ENCODE measurements around the gene PNKD. TPM values are rescaled to one million over a fixed set of nuclear protein-coding genes. Genes with fewer than 3 reads are reported as not detected.

PNKD gene
- total and polyA plus RNA-seq, 4 donors: 26.9 to 108 (median 65.7) TPM

GRCh38 chr2:218392891-218393462 lies 122.7 kb downstream of the PNKD start:
- 82% methylated on average over 12 to 16 of the region's 16 CpGs for WGBS, 2 donors
- no peak overlapping the region for H3K4me3 ChIP-seq (ENCODE audit: low read length in 2 of 2)
- H3K27me3 ChIP-seq (ENCODE audit: control insufficient read depth in 1 of 2, insufficient read depth in 2 of 2, low read length in 1 of 2): no peaks in the 10 kb centered on the region
- no peaks in the 10 kb centered on the region for H3K4me1 ChIP-seq (ENCODE audit: control insufficient read depth in 1 of 2, insufficient read depth in 2 of 2, low read length in 2 of 2)
- H3K36me3 ChIP-seq (ENCODE audit: control insufficient read depth in 1 of 2, insufficient read depth in 2 of 2, low read length in 1 of 2): no peaks in the 10 kb centered on the region
- no peak overlapping the region for H3K27ac ChIP-seq (ENCODE audit: low read depth in 1 of 2, low read length in 2 of 2)
- no peak for DNase-seq
- ATAC-seq (ENCODE audit: low FRiP score): no peak
- H3K9me3 ChIP-seq (ENCODE audit: control insufficient read depth, low read length): no peaks in the 10 kb centered on the region
- intact Hi-C loops (cut with DNase I): loop anchor here in 1 of 2 donors (10.0 kb wide), 1 partner anchor 208 kb away; no protein-coding TSS in a partner anchor

- H3K4me1 ChIP-seq (ENCODE audit: control insufficient read depth in 1 of 2, insufficient read depth in 2 of 2, low read length in 2 of 2): no peaks in the 10 kb centered on the region
- DNase-seq (peak in 1 of 2 donors; percentile 63), ATAC-seq (ENCODE audit: low FRiP score) (no peak)
- H3K36me3 ChIP-seq (ENCODE audit: control insufficient read depth in 1 of 2, insufficient read depth in 2 of 2, low read length in 1 of 2): no peaks in the 10 kb centered on the region
- H3K4me3 ChIP-seq (ENCODE audit: low read length in 2 of 2): no peak overlapping the region
- no peaks in the 10 kb centered on the region for H3K9me3 ChIP-seq (ENCODE audit: control insufficient read depth, low read length)
- 82 to 85% methylated on average over 8 of the region's 8 CpGs for WGBS, 2 donors
- no peaks in the 10 kb centered on the region for H3K27me3 ChIP-seq (ENCODE audit: control insufficient read depth in 1 of 2, insufficient read depth in 2 of 2, low read length in 1 of 2)
- no peak overlapping the region for H3K27ac ChIP-seq (ENCODE audit: low read depth in 1 of 2, low read length in 2 of 2)
- intact Hi-C loops (cut with DNase I): loop anchor here in 1 of 2 donors (2.0 to 10.0 kb wide), 2 partner anchors 23 to 209 kb away; no protein-coding TSS in a partner anchor
These were observed 123.5 kb downstream of the PNKD start for GRCh38 chr2:218393750-218394290.

GRCh38 chr2:218394298-218395089 lies 124.2 kb downstream of the PNKD start:
- no peaks in the 10 kb centered on the region for H3K4me1 ChIP-seq (ENCODE audit: control insufficient read depth in 1 of 2, insufficient read depth in 2 of 2, low read length in 2 of 2)
- ATAC-seq (ENCODE audit: low FRiP score) (no peak), DNase-seq (peak in 1 of 2 donors; percentile 61)
- no peaks in the 10 kb centered on the region for H3K27me3 ChIP-seq (ENCODE audit: control insufficient read depth in 1 of 2, insufficient read depth in 2 of 2, low read length in 1 of 2)
- intact Hi-C loops (cut with DNase I): loop anchor here (2.0 to 10.0 kb wide), 3 partner anchors 24 to 210 kb away; no protein-coding TSS in a partner anchor
- 88 to 90% methylated on average over 12 to 13 of the region's 13 CpGs for WGBS, 2 donors
- H3K4me3 ChIP-seq (ENCODE audit: low read length in 2 of 2): no peak overlapping the region
- no peaks in the 10 kb centered on the region for H3K36me3 ChIP-seq (ENCODE audit: control insufficient read depth in 1 of 2, insufficient read depth in 2 of 2, low read length in 1 of 2)
- H3K27ac ChIP-seq (ENCODE audit: low read depth in 1 of 2, low read length in 2 of 2): no peak overlapping the region
- H3K9me3 ChIP-seq (ENCODE audit: control insufficient read depth, low read length): no peaks in the 10 kb centered on the region

- no peak overlapping the region for H3K27ac ChIP-seq (ENCODE audit: low read depth in 1 of 2, low read length in 2 of 2)
- no peaks in the 10 kb centered on the region for H3K27me3 ChIP-seq (ENCODE audit: control insufficient read depth in 1 of 2, insufficient read depth in 2 of 2, low read length in 1 of 2)
- WGBS, 2 donors: 82 to 96% methylated on average over 6 of the region's 6 CpGs
- intact Hi-C loops (cut with DNase I): loop anchor here (2.0 to 10.0 kb wide), 3 partner anchors 24 to 210 kb away; no protein-coding TSS in a partner anchor
- no peaks in the 10 kb centered on the region for H3K9me3 ChIP-seq (ENCODE audit: control insufficient read depth, low read length)
- H3K4me3 ChIP-seq (ENCODE audit: low read length in 2 of 2): no peak overlapping the region
- DNase-seq: no peak
- no peak for ATAC-seq (ENCODE audit: low FRiP score)
- H3K36me3 ChIP-seq (ENCODE audit: control insufficient read depth in 1 of 2, insufficient read depth in 2 of 2, low read length in 1 of 2): no peaks in the 10 kb centered on the region
- no peaks in the 10 kb centered on the region for H3K4me1 ChIP-seq (ENCODE audit: control insufficient read depth in 1 of 2, insufficient read depth in 2 of 2, low read length in 2 of 2)
These were observed 124.7 kb downstream of the PNKD start for GRCh38 chr2:218395090-218395444.

- intact Hi-C loops (cut with DNase I): loop anchor here (2.0 to 10.0 kb wide), 3 partner anchors 25 to 211 kb away; no protein-coding TSS in a partner anchor
- Histone ChIP-seq H3K4me1 (ENCODE audit: control insufficient read depth in 1 of 2, insufficient read depth in 2 of 2, low read length in 2 of 2) (no peaks in the 10 kb centered on the region), H3K27ac (ENCODE audit: low read depth in 1 of 2, low read length in 2 of 2) (peak overlapping the region in 1 of 2 donors; percentile 78), H3K36me3 (ENCODE audit: control insufficient read depth in 1 of 2, insufficient read depth in 2 of 2, low read length in 1 of 2) (no peaks in the 10 kb centered on the region), H3K27me3 (ENCODE audit: control insufficient read depth in 1 of 2, insufficient read depth in 2 of 2, low read length in 1 of 2) (no peaks in the 10 kb centered on the region), H3K4me3 (ENCODE audit: low read length in 2 of 2) (no peak overlapping the region), H3K9me3 (ENCODE audit: control insufficient read depth, low read length) (no peaks in the 10 kb centered on the region)
- DNase-seq (peak in 1 of 2 donors; percentile 50), ATAC-seq (ENCODE audit: low FRiP score) (no peak)
- 31 to 41% methylated on average over 16 of the region's 16 CpGs for WGBS, 2 donors
These were observed 125.1 kb downstream of the PNKD start for GRCh38 chr2:218395456-218395825.

GRCh38 chr2:218395826-218396687 lies 125.7 kb downstream of the PNKD start:
- peak overlapping the region; percentile 91 to 97 for H3K27ac ChIP-seq (ENCODE audit: low read depth in 1 of 2, low read length in 2 of 2)
- H3K36me3 ChIP-seq (ENCODE audit: control insufficient read depth in 1 of 2, insufficient read depth in 2 of 2, low read length in 1 of 2): no peaks in the 10 kb centered on the region
- H3K4me1 ChIP-seq (ENCODE audit: control insufficient read depth in 1 of 2, insufficient read depth in 2 of 2, low read length in 2 of 2): no peaks in the 10 kb centered on the region
- peak overlapping the region; percentile 56 to 88 for H3K4me3 ChIP-seq (ENCODE audit: low read length in 2 of 2)
- DNase-seq: peak; percentile 97 to 98
- ATAC-seq (ENCODE audit: low FRiP score): peak; percentile 81
- H3K27me3 ChIP-seq (ENCODE audit: control insufficient read depth in 1 of 2, insufficient read depth in 2 of 2, low read length in 1 of 2): no peaks in the 10 kb centered on the region
- intact Hi-C loops (cut with DNase I): loop anchor here (2.0 to 10.0 kb wide), 4 partner anchors 25 to 211 kb away; no protein-coding TSS in a partner anchor
- 1% methylated on average over 57 of the region's 57 CpGs for WGBS, 2 donors
- H3K9me3 ChIP-seq (ENCODE audit: control insufficient read depth, low read length): no peaks in the 10 kb centered on the region

Measured in aorta (tissue), 5 donors.